NCI-H82 treated with DMSO at 0.1 percent for 48 hours (cell line): Measurements from ENCODE around the gene PRR5L.
"Not testable (repeated sequence)": the region's sequence is repeated elsewhere in the genome, so short reads cannot be mapped to it uniquely, and the experiment has no call there.

Experiments
- DNase-seq: peaks from one replicate; lab custom pipeline; 2025; ENCODE audit not compliant: unreplicated experiment; lab: John Stamatoyannopoulos, UW

PRR5L gene

DNA sequence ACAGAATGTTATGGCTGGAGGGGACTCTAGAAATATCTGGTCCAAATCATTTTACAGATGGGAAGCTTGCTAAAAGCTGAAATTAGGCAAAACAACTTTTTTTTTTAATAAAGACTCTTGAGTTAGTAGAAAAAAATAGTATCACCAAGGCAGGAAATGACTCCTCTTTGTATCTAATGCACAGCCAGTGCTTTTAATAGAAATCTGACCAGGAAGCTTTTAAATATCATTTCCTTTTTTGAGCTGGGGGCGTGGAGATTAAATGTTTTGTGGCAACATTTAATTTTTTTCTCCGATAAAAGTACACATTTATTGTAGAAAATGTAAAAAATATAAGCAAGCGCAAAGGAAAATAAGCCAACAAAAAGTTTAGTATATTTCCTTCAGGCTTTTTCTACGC, 191.5 kb downstream of the PRR5L start:
- DNase-seq: no peak

DNA sequence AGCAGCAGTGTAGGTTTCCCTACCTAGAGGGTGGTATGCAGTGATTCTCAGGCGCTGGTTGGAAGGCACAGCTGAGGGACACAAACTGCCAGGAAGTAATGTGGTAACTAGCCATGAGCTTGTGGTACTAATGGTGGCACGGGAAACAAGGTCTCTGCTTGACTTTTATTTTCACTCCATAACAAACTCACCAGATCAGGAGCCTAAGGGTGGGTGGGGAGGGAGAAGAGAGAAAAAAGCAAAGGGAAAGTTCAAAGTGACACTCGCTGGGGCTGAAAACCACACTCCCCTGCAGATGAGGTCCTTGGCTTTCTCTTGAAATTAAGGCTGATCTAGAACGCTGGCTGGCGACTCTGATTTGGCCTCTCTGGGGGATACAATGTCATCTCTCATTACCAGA, 192.0 kb downstream of the PRR5L start:
- no peak for DNase-seq

DNA sequence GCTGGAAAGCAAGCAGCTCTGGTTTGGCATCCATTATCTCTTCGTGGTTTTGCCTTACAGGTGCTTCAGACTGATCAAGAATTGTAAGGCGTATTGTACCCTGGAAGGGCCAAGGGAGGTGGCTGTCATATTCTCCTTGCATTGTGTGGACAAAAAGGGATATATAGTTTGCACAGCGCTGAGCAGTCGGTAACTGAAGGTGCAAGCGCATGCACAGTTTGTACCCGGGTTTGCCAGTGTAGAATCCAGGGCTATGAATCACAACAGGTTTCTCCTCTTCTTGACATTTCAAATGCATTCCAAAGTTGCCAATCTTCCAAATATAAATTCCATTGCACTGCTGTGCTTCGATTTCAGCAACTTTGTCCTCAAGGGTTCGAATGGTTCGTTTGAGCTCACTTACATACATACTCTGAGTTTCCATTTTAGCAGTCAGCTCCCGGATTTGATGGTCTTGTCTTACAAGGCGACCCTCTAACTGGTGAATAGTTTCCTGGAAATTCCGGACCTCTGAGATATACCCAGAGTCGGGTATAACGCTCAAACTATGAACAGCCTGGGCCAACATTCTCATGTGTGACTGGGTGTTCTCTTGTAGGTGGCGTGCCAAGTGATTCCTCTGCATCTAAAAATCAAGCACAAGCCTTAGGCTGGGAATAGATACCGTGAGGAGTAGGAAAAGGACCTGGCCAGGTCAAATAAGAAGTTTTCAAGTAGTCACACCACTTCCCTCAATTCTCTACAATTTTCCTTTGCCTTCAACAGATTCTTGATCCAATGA, 194.1 kb downstream of the PRR5L start:
- DNase-seq: no peak

DNA sequence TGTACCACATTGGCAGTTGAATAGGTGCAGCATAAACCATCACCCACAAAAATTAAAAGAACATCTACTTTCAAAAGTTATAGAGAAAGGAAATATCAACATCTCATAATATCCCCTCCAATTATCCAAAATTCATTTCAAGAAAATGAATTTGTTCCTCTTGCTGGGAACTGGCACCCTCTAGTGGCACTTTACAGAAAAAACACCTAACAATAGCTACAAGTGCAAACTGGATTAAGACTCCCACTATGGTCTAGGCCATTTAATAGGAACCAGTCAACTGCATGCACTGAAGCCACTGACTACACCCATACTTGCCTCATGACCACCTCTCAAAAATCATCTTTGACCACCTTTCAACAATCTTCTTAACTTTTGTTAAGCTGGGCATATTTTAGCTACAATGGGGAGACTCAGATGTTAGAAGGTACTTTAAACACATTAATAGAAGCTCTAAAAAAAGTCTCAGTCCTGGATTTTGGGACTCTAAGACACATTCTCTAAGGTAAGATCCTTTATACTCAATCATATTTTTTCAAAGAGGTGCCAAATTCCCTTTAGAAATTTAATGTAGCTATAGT, 196.7 kb downstream of the PRR5L start:
- DNase-seq: peak; percentile 56

DNA sequence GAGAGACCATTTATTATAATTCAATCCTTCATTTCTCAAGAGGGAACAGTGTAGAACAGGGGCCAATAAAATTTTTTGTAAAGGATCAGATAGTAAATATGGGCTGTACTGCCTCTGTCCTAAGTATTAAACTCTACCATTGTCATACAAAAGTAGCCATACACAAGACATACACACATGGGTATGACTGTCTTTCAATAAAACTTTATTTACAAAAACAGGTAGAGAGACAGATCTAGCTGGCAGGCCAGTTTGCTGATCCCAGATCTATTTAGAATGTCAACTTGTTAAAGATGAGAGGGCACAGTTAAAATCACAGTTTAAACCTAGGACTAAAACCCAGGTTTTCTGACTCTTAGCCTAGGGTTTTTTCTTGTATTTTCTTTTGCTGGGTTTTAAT, 197.2 kb downstream of the PRR5L start:
- no peak for DNase-seq

DNA sequence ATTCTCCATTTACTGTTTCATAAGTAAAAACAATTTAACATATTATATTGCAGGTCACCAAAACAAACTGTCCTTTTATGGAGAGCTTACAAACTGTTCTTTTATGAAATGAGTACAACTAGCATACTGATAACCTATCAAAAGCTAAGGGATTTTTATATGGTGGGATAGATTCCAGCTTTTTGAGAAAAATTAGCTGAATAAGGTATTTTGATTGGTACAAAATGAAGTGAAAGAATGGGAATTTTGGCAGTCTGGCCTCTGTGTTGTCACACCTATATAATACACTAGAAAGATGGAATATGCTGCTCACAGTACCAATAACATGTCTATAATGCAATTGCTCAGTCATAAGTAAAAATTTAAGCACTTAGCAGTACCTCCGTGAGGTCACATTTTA, 202.6 kb downstream of the PRR5L start:
- DNase-seq: no peak

DNA sequence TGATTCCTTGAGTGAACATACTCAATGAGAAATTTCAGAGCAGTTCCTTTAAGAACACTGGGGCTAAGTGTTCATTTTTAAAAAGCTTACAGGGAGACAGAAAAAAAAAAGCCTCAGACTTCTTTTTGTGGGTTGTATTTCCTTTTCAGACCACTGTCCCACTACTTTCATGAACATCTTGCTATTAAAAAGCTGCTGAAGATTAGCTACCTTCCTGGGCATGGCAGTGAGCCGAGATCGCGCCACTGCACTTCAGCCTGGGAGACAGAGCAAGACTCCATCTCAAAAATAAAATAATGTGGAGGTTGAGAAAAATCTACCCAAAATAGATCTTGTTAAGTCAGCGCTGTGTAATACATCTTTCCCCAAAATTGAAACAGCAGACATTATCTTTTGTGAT, 203.2 kb downstream of the PRR5L start:
- no peak for DNase-seq

DNA sequence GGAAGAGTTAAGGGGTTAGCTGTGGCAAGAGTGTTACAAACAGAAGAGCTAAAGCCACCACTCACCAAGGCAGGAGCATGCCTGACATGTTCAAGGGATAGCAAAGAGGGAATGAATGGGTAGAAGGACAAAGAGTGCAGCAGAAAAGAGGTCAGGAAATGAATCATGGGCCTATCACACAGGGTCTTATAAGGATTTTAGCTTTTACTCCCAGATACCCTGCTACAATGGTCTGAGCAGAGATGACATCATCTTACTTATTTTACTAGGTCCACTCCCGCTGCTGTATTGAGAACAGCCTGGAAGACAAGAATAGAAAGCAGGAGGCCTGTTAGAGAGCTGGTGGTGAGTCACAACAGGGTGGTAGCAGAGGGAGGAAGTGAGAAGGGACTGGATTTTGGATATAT, 204.2 kb downstream of the PRR5L start:
- no peak for DNase-seq

DNA sequence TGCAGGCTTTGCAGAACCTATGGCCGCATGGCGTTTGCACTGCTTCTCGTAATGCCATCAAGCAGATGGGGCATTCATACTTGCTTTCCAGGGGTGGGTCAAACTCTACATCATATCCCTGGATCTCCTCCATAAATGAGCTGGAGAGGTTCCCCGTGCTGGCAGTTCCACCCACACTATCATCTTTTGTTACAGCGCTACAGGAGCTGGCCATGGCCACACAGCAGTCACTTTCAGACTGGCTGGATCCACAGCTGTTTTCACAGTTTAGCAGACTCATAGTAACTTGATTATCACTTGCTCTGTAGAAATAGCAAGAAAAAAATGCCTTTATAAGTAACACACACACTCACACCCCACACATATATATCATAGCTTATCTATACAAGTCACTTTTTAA, 205.1 kb downstream of the PRR5L start:
- DNase-seq: no peak

DNA sequence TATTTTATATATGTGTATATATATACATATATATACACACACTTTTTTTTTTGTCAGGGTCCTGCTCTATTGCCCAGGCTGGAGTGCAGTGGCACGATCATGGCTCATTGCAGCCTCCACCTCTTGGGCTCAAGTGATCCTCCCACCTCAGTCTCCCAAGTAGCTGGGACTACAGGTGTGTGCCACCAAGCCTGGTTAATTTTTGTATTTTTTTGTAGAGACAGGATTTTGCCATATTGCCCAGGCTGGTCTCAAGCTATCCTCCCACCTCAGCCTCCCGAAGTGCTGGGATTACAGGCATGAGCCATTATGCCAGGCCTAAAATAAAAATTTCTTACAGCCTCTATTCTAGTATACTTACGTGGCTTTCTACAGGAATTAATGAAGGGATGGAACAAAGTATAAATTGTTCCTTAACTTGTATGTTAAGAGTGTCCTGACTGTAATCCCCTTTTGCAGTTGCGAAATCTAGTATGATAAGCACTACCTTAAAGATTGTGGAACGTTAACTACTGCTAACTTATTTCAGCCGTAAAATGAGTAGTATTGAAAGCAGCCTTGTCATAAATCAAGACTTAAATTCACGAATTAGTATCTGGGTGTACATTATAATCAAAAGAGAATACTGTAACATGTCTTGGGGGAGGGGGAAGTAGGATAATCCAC, 211.9 kb downstream of the PRR5L start:
- DNase-seq: no peak

DNA sequence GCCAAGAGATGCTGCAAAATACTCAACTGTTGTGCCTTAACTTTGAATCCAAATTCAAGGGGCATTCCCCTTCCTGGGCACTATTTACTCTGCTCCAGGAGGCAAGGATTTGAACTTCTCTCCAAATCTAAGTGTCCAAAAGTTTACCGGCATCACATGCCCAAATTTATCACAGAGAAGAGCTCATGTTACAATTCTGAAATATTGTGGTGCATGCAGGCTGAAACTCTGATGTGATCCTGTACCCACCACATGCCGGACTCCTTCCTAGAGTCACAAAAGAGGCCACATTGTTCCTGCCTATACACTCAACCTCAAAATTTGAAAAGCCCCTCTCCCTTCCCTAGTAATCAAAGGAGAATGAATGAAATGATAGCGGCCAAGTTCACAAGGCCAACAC, 212.7 kb downstream of the PRR5L start:
- DNase-seq: no peak

DNA sequence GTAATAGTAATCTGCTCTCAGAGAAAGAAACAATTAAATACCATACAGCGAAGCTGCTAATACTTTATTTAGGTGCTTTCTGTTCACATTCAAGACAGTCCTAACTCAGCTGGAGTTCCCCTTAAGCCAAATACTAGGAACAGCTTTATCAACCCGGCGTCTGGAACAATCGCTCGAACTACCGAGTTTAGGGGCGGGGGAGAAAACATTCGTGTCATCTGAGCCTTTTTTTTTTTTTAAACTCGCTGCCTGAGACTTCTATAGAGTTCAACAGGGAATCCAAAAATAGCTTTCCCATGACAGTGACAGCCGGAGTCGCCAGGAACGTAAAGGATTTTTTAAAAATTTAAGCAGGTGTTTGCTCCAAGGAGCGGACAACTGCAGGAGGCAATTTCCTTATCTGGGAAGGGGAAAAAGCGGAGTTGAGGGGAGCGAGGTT, 213.1 kb downstream of the PRR5L start:
- DNase-seq: no peak

DNA sequence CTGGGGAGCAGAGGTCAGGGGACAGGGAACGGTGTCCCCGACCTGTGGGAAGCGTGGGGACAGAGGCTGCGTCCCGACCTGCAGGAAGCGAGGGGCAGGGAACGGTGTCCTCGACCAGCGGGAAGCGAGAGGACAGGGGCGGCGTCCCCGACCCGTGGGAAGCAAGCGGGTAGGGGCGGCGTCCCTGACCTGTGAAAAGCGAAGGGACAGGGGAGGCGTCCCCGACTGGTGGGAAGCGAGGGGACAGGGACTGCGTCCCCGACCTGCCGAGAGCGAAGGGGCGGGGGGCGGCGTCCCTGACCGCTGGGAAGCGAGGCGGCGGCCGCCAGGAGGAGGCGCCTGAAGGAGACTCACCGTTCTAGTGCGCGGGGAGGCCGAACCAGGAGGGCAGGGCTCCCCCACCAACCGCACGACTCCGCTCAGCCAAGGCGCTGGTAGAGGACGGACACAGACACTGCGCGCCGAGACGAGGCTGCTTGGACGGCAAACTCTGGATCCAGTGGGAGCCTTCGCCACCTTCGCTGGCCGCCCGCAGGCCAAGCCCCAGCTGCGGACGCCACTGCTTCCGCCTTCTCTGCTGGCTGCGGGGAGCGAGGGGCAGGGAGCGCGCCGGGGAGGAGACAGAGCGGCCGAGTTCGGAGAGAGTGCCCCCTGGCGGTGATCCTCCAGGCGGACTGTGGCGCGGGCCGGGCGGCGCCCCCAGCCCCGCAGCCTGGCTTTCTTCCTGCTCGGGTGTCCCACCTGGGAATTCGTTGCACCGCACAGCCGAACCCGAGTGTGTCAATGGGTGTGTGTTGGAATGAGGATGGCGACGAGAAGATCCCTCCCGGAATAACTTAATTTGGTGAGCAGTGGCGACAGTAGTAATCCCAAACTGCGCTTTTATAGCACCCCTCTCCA, 213.9 kb downstream of the PRR5L start, which contains the start of gene TRAF6:
TSS of gene TRAF6 (minus strand) at position 579 of the 900 bp plus-strand sequence. CDS start 8,757 bp downstream, outside the sequence.
- DNase-seq: peak; percentile 50

DNA sequence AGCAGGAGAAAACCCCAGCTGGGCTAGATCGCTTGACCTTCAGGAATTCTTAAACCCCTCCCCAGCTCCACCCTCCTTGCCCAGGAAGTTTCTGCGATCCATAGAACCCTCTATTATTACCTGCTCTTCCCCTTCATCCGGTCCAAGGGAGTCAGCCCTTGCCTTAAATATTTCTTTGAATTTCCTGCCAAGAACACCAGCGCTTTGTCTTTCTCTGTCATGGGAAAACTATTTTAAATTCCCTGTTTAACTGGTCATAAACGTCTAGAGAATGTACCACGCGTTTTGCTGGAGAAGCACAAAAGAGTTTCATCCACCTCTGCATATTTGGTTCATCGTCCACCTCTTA, 214.5 kb downstream of the PRR5L start:
- no peak for DNase-seq

DNA sequence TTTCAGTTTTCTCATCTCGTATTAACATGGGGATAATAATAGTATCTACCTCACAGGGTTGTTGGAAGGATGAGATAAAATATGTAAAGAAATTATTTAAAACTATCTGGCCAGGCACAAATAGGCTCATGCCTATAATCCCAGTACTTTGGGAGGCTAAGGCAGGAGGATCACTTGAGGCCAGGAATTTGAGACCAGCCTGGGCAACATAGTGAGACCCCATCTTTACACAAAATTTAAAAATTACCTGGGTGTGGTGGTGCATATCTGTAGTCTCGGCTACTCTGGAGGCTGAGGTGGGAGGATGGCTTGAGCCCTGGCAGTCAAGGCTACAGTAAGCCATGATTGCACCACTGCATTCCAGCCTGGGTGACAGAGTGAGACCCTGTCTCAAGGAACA, 215.0 kb downstream of the PRR5L start:
- DNase-seq: not testable (repeated sequence)

DNA sequence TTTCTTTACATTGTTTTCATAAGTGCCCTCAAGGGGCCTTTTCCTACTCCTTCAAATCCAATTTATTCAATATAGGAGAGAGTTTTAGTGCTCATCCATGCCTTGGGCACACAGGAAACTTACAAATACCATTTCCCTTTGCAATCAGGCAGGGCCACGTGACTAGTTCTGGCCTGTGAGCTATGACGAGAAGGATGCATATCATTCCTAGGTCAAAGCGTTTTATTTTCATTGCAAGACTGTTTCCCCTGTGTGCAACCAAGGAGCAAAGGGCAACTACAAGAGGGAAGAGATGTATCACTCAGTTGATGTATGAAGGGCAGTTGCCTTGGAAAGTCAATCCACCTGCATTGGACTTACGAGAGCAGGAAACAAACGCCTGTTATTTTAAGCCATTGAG, 215.9 kb downstream of the PRR5L start:
- DNase-seq: no peak

DNA sequence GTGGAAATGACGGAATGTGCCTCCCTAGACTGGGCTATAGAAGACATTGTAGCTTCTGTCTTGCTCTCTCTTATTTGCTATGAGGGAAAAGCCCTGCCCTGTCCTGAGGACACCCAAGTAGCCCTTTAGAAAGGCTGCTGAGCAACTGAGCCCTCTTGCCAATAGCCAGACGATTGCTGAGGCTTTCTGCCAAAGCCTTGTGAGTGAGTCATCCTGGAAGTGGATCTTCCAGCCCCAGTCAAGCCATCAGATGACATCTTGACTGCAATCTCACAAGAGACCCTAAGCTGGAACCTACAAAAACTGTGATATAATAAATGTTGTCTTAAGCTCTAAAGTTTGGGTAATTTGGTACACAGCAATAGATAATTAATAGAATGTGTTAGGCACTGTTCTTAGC, 217.9 kb downstream of the PRR5L start:
- DNase-seq: no peak
